ENCODE measurements around the gene CTPS1. TPM values are rescaled to one million over a fixed set of nuclear protein-coding genes. Genes with fewer than 3 reads are reported as not detected.

Gene CTPS1
- total and polyA plus RNA-seq, 2 of the 13 experiments (the other 11 are each of a cell fraction or from before 2014, with no cell fraction given): 9.6 to 42.8 TPM

GRCh38 chr1:40979241-40980067 lies at the start of gene CTPS1 (continued):
- no peak for TF ChIP-seq STAT5B (CRISPR knock-in tag; IDR thresholded peaks at IDR 0.05)
- TF ChIP-seq, protein P1, sequence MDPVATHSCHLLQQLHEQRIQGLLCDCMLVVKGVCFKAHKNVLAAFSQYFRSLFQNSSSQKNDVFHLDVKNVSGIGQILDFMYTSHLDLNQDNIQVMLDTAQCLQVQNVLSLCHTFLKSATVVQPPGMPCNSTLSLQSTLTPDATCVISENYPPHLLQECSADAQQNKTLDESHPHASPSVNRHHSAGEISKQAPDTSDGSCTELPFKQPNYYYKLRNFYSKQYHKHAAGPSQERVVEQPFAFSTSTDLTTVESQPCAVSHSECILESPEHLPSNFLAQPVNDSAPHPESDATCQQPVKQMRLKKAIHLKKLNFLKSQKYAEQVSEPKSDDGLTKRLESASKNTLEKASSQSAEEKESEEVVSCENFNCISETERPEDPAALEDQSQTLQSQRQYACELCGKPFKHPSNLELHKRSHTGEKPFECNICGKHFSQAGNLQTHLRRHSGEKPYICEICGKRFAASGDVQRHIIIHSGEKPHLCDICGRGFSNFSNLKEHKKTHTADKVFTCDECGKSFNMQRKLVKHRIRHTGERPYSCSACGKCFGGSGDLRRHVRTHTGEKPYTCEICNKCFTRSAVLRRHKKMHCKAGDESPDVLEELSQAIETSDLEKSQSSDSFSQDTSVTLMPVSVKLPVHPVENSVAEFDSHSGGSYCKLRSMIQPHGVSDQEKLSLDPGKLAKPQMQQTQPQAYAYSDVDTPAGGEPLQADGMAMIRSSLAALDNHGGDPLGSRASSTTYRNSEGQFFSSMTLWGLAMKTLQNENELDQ (CRISPR knock-in tag; IDR thresholded peaks at IDR 0.05; ENCODE audit: borderline replicate concordance): no peak
- TF ChIP-seq THYN1 (CRISPR knock-in tag; IDR thresholded peaks at IDR 0.05; ENCODE audit: borderline replicate concordance, low read depth): no peak
- TF ChIP-seq ZMYM2 (CRISPR knock-in tag; IDR thresholded peaks at IDR 0.05): peak; percentile 94
- TF ChIP-seq HOXA9 (CRISPR knock-in tag; IDR thresholded peaks at IDR 0.05; ENCODE audit: borderline replicate concordance): peak; percentile 32; the same call in 1 of the 2 replicates
- no peak for TF ChIP-seq ETS1 (CRISPR knock-in tag; IDR thresholded peaks at IDR 0.05)
- peak; percentile 12 for TF ChIP-seq PHF20 (CRISPR knock-in tag; IDR thresholded peaks at IDR 0.05)
- TF ChIP-seq PITX1 (CRISPR knock-in tag; IDR thresholded peaks at IDR 0.05): peak; percentile 64
- peak; percentile 72; the same call in 1 of the 2 replicates for TF ChIP-seq KAT7 (CRISPR knock-in tag; IDR thresholded peaks at IDR 0.05; ENCODE audit: borderline replicate concordance)
- peak; percentile 39; the same call in 1 of the 2 replicates for TF ChIP-seq ISL2 (CRISPR knock-in tag; IDR thresholded peaks at IDR 0.05)
- TF ChIP-seq ZMAT3 (CRISPR knock-in tag; conservative IDR thresholded peaks at IDR 0.05): 0 out of 2 replicates have a peak, but pooled peaks have one; percentile 57
- TF ChIP-seq, protein P2, sequence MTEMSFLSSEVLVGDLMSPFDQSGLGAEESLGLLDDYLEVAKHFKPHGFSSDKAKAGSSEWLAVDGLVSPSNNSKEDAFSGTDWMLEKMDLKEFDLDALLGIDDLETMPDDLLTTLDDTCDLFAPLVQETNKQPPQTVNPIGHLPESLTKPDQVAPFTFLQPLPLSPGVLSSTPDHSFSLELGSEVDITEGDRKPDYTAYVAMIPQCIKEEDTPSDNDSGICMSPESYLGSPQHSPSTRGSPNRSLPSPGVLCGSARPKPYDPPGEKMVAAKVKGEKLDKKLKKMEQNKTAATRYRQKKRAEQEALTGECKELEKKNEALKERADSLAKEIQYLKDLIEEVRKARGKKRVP (CRISPR knock-in tag; IDR thresholded peaks at IDR 0.05): peak in 1 of 2 experiments; percentile 41; a peak in 1 of 4 replicates
- peak; percentile 57 for TF ChIP-seq ZMYM3 (CRISPR knock-in tag; IDR thresholded peaks at IDR 0.05)
- no peak for TF ChIP-seq NFATC3 (CRISPR knock-in tag; IDR thresholded peaks at IDR 0.05)
- TF ChIP-seq, protein P3, sequence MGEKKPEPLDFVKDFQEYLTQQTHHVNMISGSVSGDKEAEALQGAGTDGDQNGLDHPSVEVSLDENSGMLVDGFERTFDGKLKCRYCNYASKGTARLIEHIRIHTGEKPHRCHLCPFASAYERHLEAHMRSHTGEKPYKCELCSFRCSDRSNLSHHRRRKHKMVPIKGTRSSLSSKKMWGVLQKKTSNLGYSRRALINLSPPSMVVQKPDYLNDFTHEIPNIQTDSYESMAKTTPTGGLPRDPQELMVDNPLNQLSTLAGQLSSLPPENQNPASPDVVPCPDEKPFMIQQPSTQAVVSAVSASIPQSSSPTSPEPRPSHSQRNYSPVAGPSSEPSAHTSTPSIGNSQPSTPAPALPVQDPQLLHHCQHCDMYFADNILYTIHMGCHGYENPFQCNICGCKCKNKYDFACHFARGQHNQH (CRISPR knock-in tag; IDR thresholded peaks at IDR 0.05): 0 out of 2 replicates have a peak, but pooled peaks have one; percentile 18
- TF ChIP-seq SMAD3 (CRISPR knock-in tag; IDR thresholded peaks at IDR 0.05): 0 out of 2 replicates have a peak, but pooled peaks have one; percentile 36
- 0 out of 2 replicates have a peak, but pooled peaks have one; percentile 17 for TF ChIP-seq ZNF550 (CRISPR knock-in tag; IDR thresholded peaks at IDR 0.05; ENCODE audit: borderline replicate concordance)
- TF ChIP-seq HINFP (CRISPR knock-in tag; IDR thresholded peaks at IDR 0.05; ENCODE audit: low read depth): peak; percentile 36; the same call in 1 of the 2 replicates
- TF ChIP-seq, protein P4, sequence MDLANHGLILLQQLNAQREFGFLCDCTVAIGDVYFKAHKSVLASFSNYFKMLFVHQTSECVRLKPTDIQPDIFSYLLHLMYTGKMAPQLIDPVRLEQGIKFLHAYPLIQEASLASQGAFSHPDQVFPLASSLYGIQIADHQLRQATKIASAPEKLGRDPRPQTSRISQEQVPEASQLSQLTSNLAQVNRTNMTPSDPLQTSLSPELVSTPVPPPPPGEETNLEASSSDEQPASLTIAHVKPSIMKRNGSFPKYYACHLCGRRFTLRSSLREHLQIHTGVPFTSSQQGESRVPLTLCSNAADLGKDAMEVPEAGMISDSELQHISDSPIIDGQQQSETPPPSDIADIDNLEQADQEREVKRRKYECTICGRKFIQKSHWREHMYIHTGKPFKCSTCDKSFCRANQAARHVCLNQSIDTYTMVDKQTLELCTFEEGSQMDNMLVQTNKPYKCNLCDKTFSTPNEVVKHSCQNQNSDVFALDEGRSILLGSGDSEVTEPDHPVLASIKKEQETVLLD (CRISPR knock-in tag; IDR thresholded peaks at IDR 0.05; ENCODE audit: low read depth): peak; percentile 70; the same call in 1 of the 2 replicates
